Neuronal stem cell (in vitro differentiated cells): Measurements from ENCODE around the gene ARHGAP21.

Experiments used
- DNase-seq: peaks from one replicate; pipeline ENCODE4 v3.0.0-alpha.2; 2013; ENCODE audit warnings: low spot score
- H2AFZ ChIP-seq: one replicate; pipeline ENCODE4 v1.6.1; 2013; ENCODE audit warnings: mild to moderate bottlenecking, low read length, inconsistent platforms
- H2AK5ac ChIP-seq: 2 replicates; pipeline ENCODE4 v1.6.1; 2013; ENCODE audit warnings: low read depth, mild to moderate bottlenecking, inconsistent platforms, low read length, moderate library complexity, mixed read lengths
- H2BK120ac ChIP-seq: 2 replicates; pipeline ENCODE4 v1.6.1; 2013; ENCODE audit warnings: low read depth, mild to moderate bottlenecking, inconsistent platforms, low read length, moderate library complexity, mixed read lengths
- H2BK12ac ChIP-seq: one replicate; pipeline ENCODE4 v1.6.1; 2013; ENCODE audit warnings: low read length, inconsistent platforms
- H2BK15ac ChIP-seq: 2 replicates; pipeline ENCODE4 v1.6.1; 2013; ENCODE audit warnings: mild to moderate bottlenecking, low read length, inconsistent platforms, mixed read lengths
- H2BK5ac ChIP-seq: one replicate; pipeline ENCODE4 v1.6.1; 2013; ENCODE audit warnings: inconsistent platforms, mild to moderate bottlenecking, low read length, moderate library complexity
- H3K14ac ChIP-seq: one replicate; pipeline ENCODE4 v1.6.1; 2013; ENCODE audit warnings: low read length, inconsistent platforms
- H3K18ac ChIP-seq: 2 replicates; pipeline ENCODE4 v1.6.1; 2013; ENCODE audit warnings: low read length, inconsistent platforms
- H3K23ac ChIP-seq: 2 replicates; pipeline ENCODE4 v1.6.1; 2013; ENCODE audit warnings: low read depth, mild to moderate bottlenecking, mixed read lengths, low read length, inconsistent platforms; ENCODE audit not compliant: poor library complexity
- H3K27ac ChIP-seq: replicated peaks from 3 replicates; pipeline ENCODE4 v1.5.1; 2013; ENCODE audit warnings: low read length, inconsistent platforms
- H3K27me3 ChIP-seq, 3 experiments: 2 replicates each; pipeline ENCODE4 v1.6.1; 2013; ENCODE audit warnings: low read length in 3 of 3, mild to moderate bottlenecking in 2 of 3, inconsistent platforms in 1 of 3, low read depth in 1 of 3, mixed read lengths in 1 of 3, moderate library complexity in 1 of 3; ENCODE audit not compliant: control insufficient read depth in 3 of 3, insufficient read depth in 3 of 3
- H3K36me3 ChIP-seq, 2 donors: replicated peaks in 1 of 2; 2 replicates each; pipeline ENCODE4 v1.6.1; 2013; ENCODE audit warnings: low read length in 2 of 2; ENCODE audit not compliant: control insufficient read depth in 2 of 2, insufficient read depth in 2 of 2
- H3K4ac ChIP-seq: 2 replicates; pipeline ENCODE4 v1.6.1; 2013; ENCODE audit warnings: inconsistent platforms, mild to moderate bottlenecking, low read length, moderate library complexity
- H3K4me1 ChIP-seq, 2 donors: 1 replicate in 1 of 2; 2 replicates in 1 of 2; pipeline ENCODE4 v1.6.1; 2013; ENCODE audit warnings: low read length in 2 of 2, low read depth in 1 of 2; ENCODE audit not compliant: control insufficient read depth in 2 of 2, insufficient read depth in 1 of 2
- H3K4me2 ChIP-seq: one replicate; pipeline ENCODE4 v1.6.1; 2013; ENCODE audit warnings: mild to moderate bottlenecking, low read length, inconsistent platforms; ENCODE audit not compliant: insufficient read depth, poor library complexity, severe bottlenecking
- H3K4me3 ChIP-seq, 2 donors: 2 replicates each; pipeline ENCODE4 v1.5.1; 2013; ENCODE audit warnings: low read length in 2 of 2, mild to moderate bottlenecking in 2 of 2, inconsistent platforms in 1 of 2, moderate library complexity in 1 of 2
- H3K79me1 ChIP-seq: one replicate; pipeline ENCODE4 v1.6.1; 2013; ENCODE audit warnings: low read depth, mild to moderate bottlenecking, inconsistent platforms, low read length, moderate library complexity
- H3K9ac ChIP-seq: one replicate; pipeline ENCODE4 v1.6.1; 2013; ENCODE audit warnings: mild to moderate bottlenecking, low read depth, low read length, inconsistent platforms; ENCODE audit not compliant: poor library complexity
- H3K9me3 ChIP-seq, 2 donors: replicated peaks in 1 of 2; 2 replicates each; pipeline versions ENCODE3 to v1.6.1; 2013; ENCODE audit warnings: low read length in 2 of 2, mild to moderate bottlenecking in 2 of 2, inconsistent platforms in 1 of 2, low read depth in 1 of 2, mixed read lengths in 1 of 2, moderate library complexity in 1 of 2; ENCODE audit not compliant: control insufficient read depth in 2 of 2, insufficient read depth in 1 of 2
- H4K8ac ChIP-seq: one replicate; pipeline ENCODE4 v1.6.1; 2013; ENCODE audit warnings: low read depth, mild to moderate bottlenecking, inconsistent platforms, low read length, moderate library complexity
- H4K91ac ChIP-seq: one replicate; pipeline ENCODE4 v1.6.1; 2013; ENCODE audit warnings: low read length, low read depth, mild to moderate bottlenecking, inconsistent platforms; ENCODE audit not compliant: poor library complexity
- WGBS, 2 donors: extraction: QIAGEN DNeasy Blood & Tissue Kit; methylation state at CpG; one replicate each; pipeline ENCODE4 v1.1.7; 2013; ENCODE audit warnings: missing lambda C conversion rate in 2 of 2, mixed read lengths in 1 of 2; ENCODE audit not compliant: insufficient read length in 2 of 2, insufficient replicate concordance in 1 of 2; ENCODE audit errors: extremely low coverage in 2 of 2; 5-methylcytosine and 5-hydroxymethylcytosine counted together

ARHGAP21 gene

GRCh38 chr10:24694086-24694485 lies 29.6 kb downstream of the ARHGAP21 start:
- Histone ChIP-seq H3K23ac (no peak overlapping the region), H3K14ac (no peak overlapping the region), H3K9me3 (no peaks in the 10 kb centered on the region), H3K4me1 (no peaks in the 10 kb centered on the region), H4K8ac (no peak overlapping the region), H3K18ac (no peak overlapping the region), H2AFZ (no peak overlapping the region), H3K36me3 (peaks cover 0 to 32% of the 10 kb centered on the region in 2 donors), H3K4me3 (no peak overlapping the region), H4K91ac (no peak overlapping the region), H3K27ac (no peak overlapping the region), H3K79me1 (no peaks in the 10 kb centered on the region), H3K4ac (no peak overlapping the region), H2BK12ac (no peak overlapping the region), H2BK120ac (no peak overlapping the region), H3K27me3 (no peaks in the 10 kb centered on the region), H2AK5ac (no peak overlapping the region), H2BK15ac (no peak overlapping the region), H3K9ac (no peak overlapping the region), H2BK5ac (no peak overlapping the region), H3K4me2 (no peak overlapping the region)
- no peak for DNase-seq
- WGBS, 2 donors = no CpG with 5 or more reads among the region's 5 CpGs

DNA sequence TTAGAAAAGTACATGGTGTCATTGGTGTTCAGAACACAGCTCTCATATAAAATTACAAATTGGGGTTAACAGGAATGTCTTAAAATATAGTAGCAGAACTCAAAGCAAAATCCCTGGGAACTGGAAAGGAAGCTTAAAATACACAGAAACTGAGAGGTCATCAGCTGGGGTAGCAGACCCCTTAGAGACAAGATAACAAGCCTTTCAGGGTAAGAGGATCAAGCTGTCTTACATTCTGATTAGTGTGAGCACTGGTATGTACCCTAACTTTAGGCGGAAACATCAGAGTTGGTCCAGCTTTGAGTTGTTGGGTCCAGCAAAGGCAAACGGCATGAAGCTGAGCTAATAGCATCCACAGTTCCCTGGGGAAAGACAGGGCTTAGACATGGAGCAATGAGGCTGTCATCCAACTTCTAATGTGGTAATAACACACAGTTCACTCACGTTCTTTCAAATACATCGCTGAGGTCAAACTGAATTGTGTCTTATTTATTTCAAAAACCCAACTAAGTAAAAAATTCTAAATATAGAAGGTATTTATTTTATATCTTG lies 32.6 kb downstream of the ARHGAP21 start:
- Histone ChIP-seq H3K27ac (no peak overlapping the region), H3K18ac (no peak overlapping the region), H3K9me3 (peaks cover 0 to 1% of the 10 kb centered on the region in 2 donors), H4K8ac (no peak overlapping the region), H4K91ac (no peak overlapping the region), H3K4me3 (peak overlapping the region in 1 of 2 donors; percentile 3), H3K9ac (no peak overlapping the region), H2BK5ac (no peak overlapping the region), H3K14ac (no peak overlapping the region), H2AK5ac (no peak overlapping the region), H3K79me1 (no peaks in the 10 kb centered on the region), H2BK12ac (no peak overlapping the region), H2AFZ (no peak overlapping the region), H3K4me1 (no peaks in the 10 kb centered on the region), H2BK15ac (no peak overlapping the region), H3K27me3 (no peaks in the 10 kb centered on the region), H3K4me2 (no peak overlapping the region), H3K36me3 (peaks cover 2 to 34% of the 10 kb centered on the region in 2 donors), H3K4ac (no peak overlapping the region), H3K23ac (no peak overlapping the region), H2BK120ac (no peak overlapping the region)
- DNase-seq = no peak
- no CpG with 5 or more reads among the region's 4 CpGs for WGBS, 2 donors

- H3K4ac ChIP-seq = no peak overlapping the region
- no peak overlapping the region for H3K9ac ChIP-seq
- H3K9me3 ChIP-seq = peaks cover 0 to 10% of the 10 kb centered on the region in 2 donors
- no peaks in the 10 kb centered on the region for H3K27me3 ChIP-seq
- H3K4me3 ChIP-seq = no peak overlapping the region
- H4K91ac ChIP-seq = no peak overlapping the region
- no peak overlapping the region for H4K8ac ChIP-seq
- peaks cover 2 to 26% of the 10 kb centered on the region in 2 donors for H3K36me3 ChIP-seq
- H2AK5ac ChIP-seq = no peak overlapping the region
- WGBS, 2 donors = no CpG with 5 or more reads among the region's 4 CpGs
- no peak overlapping the region for H3K23ac ChIP-seq
- H3K27ac ChIP-seq = no peak overlapping the region
- no peak for DNase-seq
- H3K4me1 ChIP-seq = no peaks in the 10 kb centered on the region
- H2BK15ac ChIP-seq = no peak overlapping the region
- H2AFZ ChIP-seq = no peak overlapping the region
- H3K18ac ChIP-seq = no peak overlapping the region
- H3K4me2 ChIP-seq = no peak overlapping the region
- H2BK12ac ChIP-seq = no peak overlapping the region
- H3K14ac ChIP-seq = no peak overlapping the region
- H2BK5ac ChIP-seq = no peak overlapping the region
- H3K79me1 ChIP-seq = no peaks in the 10 kb centered on the region
- H2BK120ac ChIP-seq = no peak overlapping the region
These were observed 37.6 kb downstream of the ARHGAP21 start for GRCh38 chr10:24685958-24686540.

DNA sequence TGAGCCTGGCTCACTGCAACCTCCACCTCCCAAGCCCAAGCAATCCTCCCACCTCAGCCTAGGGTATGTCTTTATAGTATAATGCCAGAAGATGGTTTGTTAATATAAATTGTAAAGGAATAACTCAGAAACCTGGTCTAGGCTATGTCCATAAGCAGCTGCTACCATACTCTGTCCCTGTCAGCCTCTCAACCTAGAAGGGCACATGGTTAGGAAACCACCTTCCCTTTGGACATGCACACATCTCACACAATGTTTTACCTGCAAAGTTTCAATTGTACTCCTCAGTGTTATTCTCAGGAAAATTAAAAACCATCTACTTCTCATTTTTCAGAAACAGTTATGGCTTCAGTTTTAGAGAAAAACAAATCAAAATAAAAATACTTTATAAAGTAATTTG lies 40.1 kb downstream of the ARHGAP21 start:
- Histone ChIP-seq H3K4ac (no peak overlapping the region), H3K4me3 (no peak overlapping the region), H3K4me1 (no peaks in the 10 kb centered on the region), H3K36me3 (peaks cover 2 to 22% of the 10 kb centered on the region in 2 donors), H3K79me1 (no peaks in the 10 kb centered on the region), H2BK120ac (no peak overlapping the region), H2BK5ac (no peak overlapping the region), H2AFZ (no peak overlapping the region), H3K4me2 (no peak overlapping the region), H3K9me3 (peaks cover 0 to 20% of the 10 kb centered on the region in 2 donors), H4K8ac (no peak overlapping the region), H3K27me3 (no peaks in the 10 kb centered on the region), H3K27ac (no peak overlapping the region), H2BK12ac (no peak overlapping the region), H3K14ac (no peak overlapping the region), H3K23ac (no peak overlapping the region), H2AK5ac (no peak overlapping the region), H3K9ac (no peak overlapping the region), H4K91ac (no peak overlapping the region), H2BK15ac (no peak overlapping the region), H3K18ac (no peak overlapping the region)
- DNase-seq = no peak
